HCT116 (cell line): Measurements from ENCODE around the gene VAT1. TPM values are rescaled to one million over a fixed set of nuclear protein-coding genes. Genes with fewer than 3 reads are reported as not detected.

Source experiments
- ATAC-seq: fragments of 200-7000 bp; cut with Tn5 transposase; 2 replicates; pipeline ENCODE4 v1.9.1; 2020; ENCODE audit warnings: mild to moderate bottlenecking, moderate library complexity
- BruUV-seq: library from RNA; stranded (reverse); fragments of 400-500 nt; replicated peaks from 2 replicates; lab custom pipeline; 2021; lab: Mats Ljungman, UMichigan
- CTCF ChIA-PET: fragments of 300-600 bp; sonication (Branson Sonifier 250); formaldehyde crosslinking; loops from one replicate; lab custom pipeline; 2021; ENCODE audit warnings: antibody characterized with exemption; lab: Charles Lee
- POLR2A ChIA-PET: fragments of 300-600, 350-600 bp; sonication (Branson Sonifier 250); formaldehyde crosslinking; loops from one replicate; lab custom pipeline; 2021; ENCODE audit warnings: antibody characterized with exemption; lab: Charles Lee
- RAD21 ChIA-PET, 2 experiments: fragments of 300-600 bp; sonication (Branson Sonifier 250); formaldehyde crosslinking; loops; one replicate each; lab custom pipeline; 2023; ENCODE audit warnings: low total read pairs in 2 of 2; ENCODE audit not compliant: uncharacterized antibody in 2 of 2, unreplicated experiment in 2 of 2, low non-redundant PET in 1 of 2; lab: Charles Lee
- DNase-seq: peaks from one replicate; pipeline ENCODE4 v3.0.0-alpha.2; 2010; ENCODE audit warnings: low read depth, low spot score
- H2AFZ ChIP-seq: fragments of 200-600 bp; shearing (Covaris generic), sonication (generic); 2 replicates; pipeline ENCODE4 v1.6.1; 2017; ENCODE audit warnings: low read depth, mixed run types, mixed read lengths, antibody characterized with exemption, low read length; ENCODE audit not compliant: poor library complexity, severe bottlenecking
- H3K27ac ChIP-seq: 2 replicates; pipeline ENCODE4 v1.5.1; 2012; ENCODE audit warnings: low read depth, low read length
- H3K27me3 ChIP-seq: fragments of 200-600 bp; sonication (generic); 2 replicates; pipeline ENCODE4 v1.6.1; 2016; ENCODE audit warnings: mixed run types, low read length, mixed read lengths; ENCODE audit not compliant: insufficient read depth
- H3K36me3 ChIP-seq, 2 experiments: fragments of 200-500 bp in 1 of 2; fragments of 200-600 bp in 1 of 2; sonication (Bioruptor generic) in 1 of 2; sonication (generic) in 1 of 2; 2 replicates each; pipeline versions ENCODE4 v1.5.1 to v1.6.1; 2014 to 2016; ENCODE audit warnings: low read length in 2 of 2, inconsistent platforms in 1 of 2, mixed read lengths in 1 of 2, mixed run types in 1 of 2; ENCODE audit not compliant: insufficient read depth in 2 of 2, control insufficient read depth in 1 of 2
- H3K4me1 ChIP-seq, 2 experiments: fragments of 200-600 bp in 1 of 2; sonication (generic) in 1 of 2; 2 replicates each; pipeline versions ENCODE4 v1.5.1 to v1.6.1; 2012 to 2017; ENCODE audit warnings: low read length in 2 of 2, inconsistent platforms in 1 of 2, mild to moderate bottlenecking in 1 of 2, mixed read lengths in 1 of 2, mixed run types in 1 of 2, moderate library complexity in 1 of 2; ENCODE audit not compliant: insufficient read depth in 2 of 2, control insufficient read depth in 1 of 2
- H3K4me2 ChIP-seq: fragments of 200-600 bp; sonication (generic); 2 replicates; pipeline ENCODE4 v1.6.1; 2017; ENCODE audit warnings: mixed run types, low read length, mixed read lengths
- H3K4me3 ChIP-seq, 2 experiments: fragments of 200-600 bp in 1 of 2; sonication (generic) in 1 of 2; replicated peaks in 1 of 2; 2 replicates each; pipeline ENCODE4 v1.5.1; 2011 to 2016; ENCODE audit warnings: low read length in 2 of 2, control low read depth in 1 of 2, low read depth in 1 of 2, mild to moderate bottlenecking in 1 of 2, mixed read lengths in 1 of 2, mixed run types in 1 of 2
- H3K79me2 ChIP-seq: fragments of 200-600 bp; sonication (generic); 2 replicates; pipeline ENCODE4 v1.6.1; 2017; ENCODE audit warnings: mild to moderate bottlenecking, mixed run types, low read length, moderate library complexity, mixed read lengths; ENCODE audit not compliant: insufficient read depth
- H3K9ac ChIP-seq: fragments of 200-600 bp; sonication (generic); 2 replicates; pipeline ENCODE4 v1.6.1; 2016; ENCODE audit warnings: low read length, mixed read lengths
- H3K9me2 ChIP-seq: fragments of 200-600 bp; sonication (generic), shearing (Covaris generic); 2 replicates; pipeline ENCODE4 v1.6.1; 2017; ENCODE audit warnings: mixed run types, mild to moderate bottlenecking, moderate library complexity; ENCODE audit not compliant: insufficient read depth
- H3K9me3 ChIP-seq, 2 experiments: fragments of 200-500 bp in 1 of 2; fragments of 200-600 bp in 1 of 2; sonication (Bioruptor generic) in 1 of 2; sonication (generic) in 1 of 2; 2 replicates each; pipeline ENCODE4 v1.6.1; 2014 to 2017; ENCODE audit warnings: low read length in 2 of 2, mixed read lengths in 2 of 2, inconsistent platforms in 1 of 2, low read depth in 1 of 2, mild to moderate bottlenecking in 1 of 2, mixed run types in 1 of 2, moderate library complexity in 1 of 2; ENCODE audit not compliant: control insufficient read depth in 1 of 2, insufficient read depth in 1 of 2
- H4K20me1 ChIP-seq: fragments of 200-600 bp; sonication (generic), shearing (Covaris generic); 2 replicates; pipeline ENCODE4 v1.6.1; 2017; ENCODE audit warnings: mixed run types, mild to moderate bottlenecking, moderate library complexity; ENCODE audit not compliant: insufficient read depth
- ATF3 ChIP-seq: IDR thresholded peaks from 2 replicates; pipeline ENCODE4 v1.6.1; 2012
- CBX3 ChIP-seq: IDR thresholded peaks from 2 replicates; pipeline ENCODE4 v1.6.1; 2012; ENCODE audit warnings: low read depth
- CEBPB ChIP-seq: IDR thresholded peaks from 2 replicates; pipeline ENCODE4 v1.6.1; 2012; ENCODE audit warnings: low read depth
- EGR1 ChIP-seq: IDR thresholded peaks from 2 replicates; pipeline ENCODE4 v1.6.1; 2012; ENCODE audit warnings: low read depth
- ELF1 ChIP-seq: IDR thresholded peaks from 2 replicates; pipeline ENCODE4 v1.6.1; 2012; ENCODE audit warnings: low read depth, borderline replicate concordance
- EZH2 ChIP-seq: fragments of 200-600 bp; sonication (generic); IDR thresholded peaks from 2 replicates; pipeline ENCODE4 v1.6.1; 2017; ENCODE audit warnings: antibody characterized with exemption, mixed run types
- EZH2phosphoT487 ChIP-seq: fragments of 200-600 bp; IDR thresholded peaks from 2 replicates; pipeline ENCODE4 v1.6.1; 2018; ENCODE audit warnings: antibody characterized with exemption, borderline replicate concordance
- FOSL1 ChIP-seq: IDR thresholded peaks from 2 replicates; pipeline ENCODE4 v1.6.1; 2012; ENCODE audit warnings: low read depth
- JUND ChIP-seq: IDR thresholded peaks from 2 replicates; pipeline ENCODE4 v1.6.1; 2012
- MAX ChIP-seq: IDR thresholded peaks from 2 replicates; pipeline ENCODE4 v1.6.1; 2012
- POLR2A ChIP-seq: IDR thresholded peaks from 2 replicates; pipeline ENCODE4 v1.7.0; 2011; ENCODE audit warnings: borderline replicate concordance; ENCODE audit not compliant: insufficient read depth, insufficient read length; ENCODE audit errors: extremely low read depth
- POLR2AphosphoS5 ChIP-seq: IDR thresholded peaks from 2 replicates; pipeline ENCODE4 v1.6.1; 2011; ENCODE audit warnings: mild to moderate bottlenecking, low read depth, low read length, moderate library complexity
- SIN3A ChIP-seq: IDR thresholded peaks from 2 replicates; pipeline ENCODE4 v1.6.1; 2012; ENCODE audit warnings: low read depth
- SP1 ChIP-seq: IDR thresholded peaks from 2 replicates; pipeline ENCODE4 v1.6.1; 2012; ENCODE audit warnings: low read depth
- SRF ChIP-seq: IDR thresholded peaks from 2 replicates; pipeline ENCODE4 v1.6.1; 2012; ENCODE audit warnings: low read depth
- TCF7L2 ChIP-seq: IDR thresholded peaks from 2 replicates; pipeline ENCODE4 v1.7.0; 2011; ENCODE audit warnings: borderline replicate concordance, inconsistent platforms; ENCODE audit not compliant: insufficient read depth, insufficient read length; ENCODE audit errors: extremely low read depth
- YY1 ChIP-seq: IDR thresholded peaks from 2 replicates; pipeline ENCODE4 v1.6.1; 2011; ENCODE audit warnings: low read length, low read depth, moderate library complexity, mild to moderate bottlenecking; ENCODE audit not compliant: insufficient replicate concordance; ENCODE audit errors: extremely low read depth
- ZBTB33 ChIP-seq: IDR thresholded peaks from 2 replicates; pipeline ENCODE4 v1.6.1; 2011; ENCODE audit warnings: mild to moderate bottlenecking, low read length, moderate library complexity; ENCODE audit not compliant: insufficient replicate concordance; ENCODE audit errors: extremely low read depth
- intact Hi-C: fragments of 100-400 bp; cut with micrococcal nuclease; formaldehyde crosslinking; loops from 2 replicates; pipeline ENCODE4 v1.10.0; 2022
- total RNA-seq: library from RNA; stranded (reverse); gene quantifications from one replicate; pipeline ENCODE4 v1.2.1, GENCODE V29; 2021; ENCODE audit not compliant: unreplicated experiment
- TF ChIP-seq, protein P1 (sequence below): IDR thresholded peaks from 2 replicates; pipeline ENCODE4 v1.6.1; 2012; ENCODE audit warnings: low read depth
- TF ChIP-seq, protein P2 (sequence below), 3 experiments: fragments of 200-600 bp in 1 of 3; sonication (generic) in 1 of 3; IDR thresholded peaks in 2 of 3; conservative IDR thresholded peaks in 1 of 3; 2 replicates each; pipeline ENCODE4 v1.5.1; 2012 to 2017; ENCODE audit warnings: low read depth in 2 of 3, low read length in 2 of 3, antibody characterized with exemption in 1 of 3, borderline replicate concordance in 1 of 3, control low read depth in 1 of 3, mild to moderate bottlenecking in 1 of 3, mixed read lengths in 1 of 3, mixed run types in 1 of 3, moderate library complexity in 1 of 3; ENCODE audit not compliant: insufficient read depth in 1 of 3

VAT1 gene
- total RNA-seq, 1 experiment from 2014 or later, result 197 TPM

- no peak overlapping the region for H3K4me2 ChIP-seq
- no peaks in the 10 kb centered on the region for H3K4me1 ChIP-seq
- H3K27ac ChIP-seq, result no peak overlapping the region
- ATAC-seq (no peak), DNase-seq (no peak)
- no TSS peak for BruUV-seq
- H3K9me2 ChIP-seq, result no peaks in the 10 kb centered on the region
- POLR2A ChIA-PET, result no interaction called here
- H3K9ac ChIP-seq, result no peak overlapping the region
- H3K27me3 ChIP-seq, result no peaks in the 10 kb centered on the region
- TF ChIP-seq POLR2AphosphoS5 (no peak), SRF (no peak), TCF7L2 (no peak), EGR1 (no peak), MAX (no peak), FOSL1 (no peak), EZH2phosphoT487 (no peak), ELF1 (no peak), SP1 (no peak), POLR2A (no peak), EZH2 (no peak), YY1 (no peak), CBX3 (no peak), ZBTB33 (no peak), CEBPB (no peak), SIN3A (no peak), ATF3 (no peak), JUND (no peak)
- TF ChIP-seq, protein P1, sequence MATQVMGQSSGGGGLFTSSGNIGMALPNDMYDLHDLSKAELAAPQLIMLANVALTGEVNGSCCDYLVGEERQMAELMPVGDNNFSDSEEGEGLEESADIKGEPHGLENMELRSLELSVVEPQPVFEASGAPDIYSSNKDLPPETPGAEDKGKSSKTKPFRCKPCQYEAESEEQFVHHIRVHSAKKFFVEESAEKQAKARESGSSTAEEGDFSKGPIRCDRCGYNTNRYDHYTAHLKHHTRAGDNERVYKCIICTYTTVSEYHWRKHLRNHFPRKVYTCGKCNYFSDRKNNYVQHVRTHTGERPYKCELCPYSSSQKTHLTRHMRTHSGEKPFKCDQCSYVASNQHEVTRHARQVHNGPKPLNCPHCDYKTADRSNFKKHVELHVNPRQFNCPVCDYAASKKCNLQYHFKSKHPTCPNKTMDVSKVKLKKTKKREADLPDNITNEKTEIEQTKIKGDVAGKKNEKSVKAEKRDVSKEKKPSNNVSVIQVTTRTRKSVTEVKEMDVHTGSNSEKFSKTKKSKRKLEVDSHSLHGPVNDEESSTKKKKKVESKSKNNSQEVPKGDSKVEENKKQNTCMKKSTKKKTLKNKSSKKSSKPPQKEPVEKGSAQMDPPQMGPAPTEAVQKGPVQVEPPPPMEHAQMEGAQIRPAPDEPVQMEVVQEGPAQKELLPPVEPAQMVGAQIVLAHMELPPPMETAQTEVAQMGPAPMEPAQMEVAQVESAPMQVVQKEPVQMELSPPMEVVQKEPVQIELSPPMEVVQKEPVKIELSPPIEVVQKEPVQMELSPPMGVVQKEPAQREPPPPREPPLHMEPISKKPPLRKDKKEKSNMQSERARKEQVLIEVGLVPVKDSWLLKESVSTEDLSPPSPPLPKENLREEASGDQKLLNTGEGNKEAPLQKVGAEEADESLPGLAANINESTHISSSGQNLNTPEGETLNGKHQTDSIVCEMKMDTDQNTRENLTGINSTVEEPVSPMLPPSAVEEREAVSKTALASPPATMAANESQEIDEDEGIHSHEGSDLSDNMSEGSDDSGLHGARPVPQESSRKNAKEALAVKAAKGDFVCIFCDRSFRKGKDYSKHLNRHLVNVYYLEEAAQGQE, result no peak
- TF ChIP-seq, protein P2, sequence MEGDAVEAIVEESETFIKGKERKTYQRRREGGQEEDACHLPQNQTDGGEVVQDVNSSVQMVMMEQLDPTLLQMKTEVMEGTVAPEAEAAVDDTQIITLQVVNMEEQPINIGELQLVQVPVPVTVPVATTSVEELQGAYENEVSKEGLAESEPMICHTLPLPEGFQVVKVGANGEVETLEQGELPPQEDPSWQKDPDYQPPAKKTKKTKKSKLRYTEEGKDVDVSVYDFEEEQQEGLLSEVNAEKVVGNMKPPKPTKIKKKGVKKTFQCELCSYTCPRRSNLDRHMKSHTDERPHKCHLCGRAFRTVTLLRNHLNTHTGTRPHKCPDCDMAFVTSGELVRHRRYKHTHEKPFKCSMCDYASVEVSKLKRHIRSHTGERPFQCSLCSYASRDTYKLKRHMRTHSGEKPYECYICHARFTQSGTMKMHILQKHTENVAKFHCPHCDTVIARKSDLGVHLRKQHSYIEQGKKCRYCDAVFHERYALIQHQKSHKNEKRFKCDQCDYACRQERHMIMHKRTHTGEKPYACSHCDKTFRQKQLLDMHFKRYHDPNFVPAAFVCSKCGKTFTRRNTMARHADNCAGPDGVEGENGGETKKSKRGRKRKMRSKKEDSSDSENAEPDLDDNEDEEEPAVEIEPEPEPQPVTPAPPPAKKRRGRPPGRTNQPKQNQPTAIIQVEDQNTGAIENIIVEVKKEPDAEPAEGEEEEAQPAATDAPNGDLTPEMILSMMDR (IDR thresholded peaks at IDR 0.05 in 2 of 3, conservative IDR thresholded peaks at IDR 0.05 in 1 of 3; ENCODE audit: borderline replicate concordance in 1 of 3, insufficient read depth in 1 of 3, low read depth in 2 of 3, low read length in 2 of 3), result no peak
- H2AFZ ChIP-seq, result no peak overlapping the region
- H3K79me2 ChIP-seq, result no peaks in the 10 kb centered on the region
- H3K9me3 ChIP-seq, result no peaks in the 10 kb centered on the region
- H3K36me3 ChIP-seq, result peaks cover 8 to 20% of the 10 kb centered on the region in 2 experiments; a peak in 3 of 4 replicates
- RAD21 ChIA-PET, result no interaction called here
- H4K20me1 ChIP-seq, result no peaks in the 10 kb centered on the region
- no peak overlapping the region for H3K4me3 ChIP-seq
- CTCF ChIA-PET, result no interaction called here
- intact Hi-C loops, result no loop called here
Measured at GRCh38 chr17:43070872-43071271, 48.7 kb upstream of the VAT1 start.
